Peyer's patch (tissue), 4 donors: Measurements from ENCODE around the gene WBP4.

Experiments
- CTCF ChIP-seq, 6 experiments: fragments of 450-650 bp in 4 of 6; fragments of 200-600 bp in 2 of 6; sonication (generic) in 1 of 6; IDR thresholded peaks; one replicate each; pipeline ENCODE4 v1.5.1; 2017 to 2019; ENCODE audit warnings: antibody characterized with exemption in 6 of 6, mild to moderate bottlenecking in 3 of 6, moderate library complexity in 1 of 6
- POLR2A ChIP-seq, 2 donors: fragments of 450-650 bp; IDR thresholded peaks; one replicate each; pipeline ENCODE4 v1.5.1; 2017; ENCODE audit warnings: antibody characterized with exemption in 2 of 2, mild to moderate bottlenecking in 2 of 2, moderate library complexity in 2 of 2

GRCh38 chr13:41019011-41019487, 42.3 kb upstream of the WBP4 start, which contains the start of gene ELF1:
- no peak for TF ChIP-seq CTCF (IDR thresholded peaks at IDR 0.05)
- peak in 1 of 2 donors; percentile 46 for TF ChIP-seq POLR2A (IDR thresholded peaks at IDR 0.05)
